Stimulated activated CD8-positive, alpha-beta memory T cell treated with anti-CD3 and anti-CD28 coated beads, Interleukin-2, amount 100 ng/mL, for 48 hours (primary cell): ENCODE results near the gene RGS3.
"Not testable (repeated sequence)": the region's sequence is repeated elsewhere in the genome, so short reads cannot be mapped to it uniquely, and the experiment has no call there.

Source experiments
- DNase-seq, 2 donors: peaks; one replicate each; pipeline ENCODE4 v3.0.0-alpha.2; 2020; ENCODE audit warnings: low read depth in 2 of 2

RGS3 gene

DNA sequence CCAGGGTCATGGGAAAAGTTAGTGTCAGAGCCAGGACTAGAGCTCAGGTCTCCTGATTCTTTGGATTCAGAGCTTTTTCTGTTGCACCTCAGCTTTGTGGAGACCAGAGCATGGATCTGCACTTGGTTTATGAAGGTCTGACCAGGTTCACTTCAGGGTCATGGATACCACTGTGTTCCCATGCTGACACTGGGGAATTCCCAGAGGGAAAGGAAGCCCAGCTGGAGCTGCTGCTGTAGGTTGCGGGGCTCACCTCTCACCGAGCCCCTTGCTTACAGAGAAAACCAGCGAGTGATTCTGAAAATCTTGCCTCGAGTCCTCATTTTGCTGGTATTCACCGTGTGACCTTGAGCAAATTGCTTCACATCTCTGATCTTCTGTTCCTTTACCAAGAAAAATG, 83.0 kb downstream of the RGS3 start:
- no peak for DNase-seq

DNA sequence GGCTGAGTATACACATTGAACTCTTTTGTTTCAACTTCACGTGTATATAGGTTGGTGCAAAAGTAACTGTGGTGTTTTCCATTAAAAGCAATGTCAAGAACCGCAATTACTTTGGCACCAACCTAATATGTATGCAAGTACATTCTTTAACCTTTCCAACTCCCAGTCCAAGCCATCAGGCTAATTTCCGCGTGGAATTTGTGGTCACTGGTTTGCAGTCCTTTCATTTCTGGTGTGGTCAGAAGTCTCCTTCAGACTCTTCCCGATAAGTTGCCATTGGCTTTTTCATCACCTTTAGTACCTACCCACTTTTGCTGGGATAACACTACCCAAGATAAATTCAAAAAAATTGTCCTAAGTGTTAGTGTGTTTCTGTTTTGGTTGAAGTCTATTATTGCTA, 84.0 kb downstream of the RGS3 start:
- no peak for DNase-seq

DNA sequence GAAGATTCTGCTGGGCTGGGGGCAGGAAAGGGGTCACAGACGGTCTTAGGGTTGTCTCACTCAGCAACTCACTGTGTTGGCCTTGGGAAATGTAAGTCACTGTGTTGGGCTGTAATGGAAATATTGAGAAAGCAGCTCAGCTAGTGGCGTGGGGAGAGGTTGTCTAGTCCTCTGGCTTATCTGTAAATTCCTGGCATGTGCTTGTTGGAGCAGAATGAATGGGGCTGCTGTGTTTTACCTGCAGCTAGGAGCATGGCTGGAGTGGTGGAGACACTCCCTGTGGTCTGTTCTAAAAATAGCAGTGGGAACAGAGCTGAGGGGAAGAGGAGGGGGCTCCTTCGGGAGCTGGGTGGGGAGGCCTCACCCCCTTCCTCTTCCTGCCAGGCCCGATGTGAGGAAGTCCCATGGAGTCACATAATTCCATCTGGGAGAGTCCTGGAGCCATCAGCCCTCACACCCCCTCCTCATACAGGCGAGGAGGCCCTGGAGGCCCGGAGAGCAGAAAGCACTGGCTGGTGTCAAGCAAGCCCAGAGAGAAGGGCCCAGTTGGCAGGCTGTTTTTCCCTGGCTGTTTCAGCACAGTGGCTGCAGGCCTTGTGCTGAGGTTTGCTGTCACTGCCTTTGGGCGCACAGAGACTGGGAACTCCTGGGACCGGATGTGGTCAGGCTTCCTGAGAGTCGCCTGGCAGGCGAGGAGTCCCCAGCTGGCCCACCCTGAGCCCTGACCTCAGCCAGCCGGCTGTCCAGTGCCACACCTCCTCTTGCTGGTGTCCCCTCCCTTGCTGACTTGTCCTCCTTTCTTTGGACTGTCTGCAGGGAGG, 84.9 kb downstream of the RGS3 start:
- no peak for DNase-seq

DNA sequence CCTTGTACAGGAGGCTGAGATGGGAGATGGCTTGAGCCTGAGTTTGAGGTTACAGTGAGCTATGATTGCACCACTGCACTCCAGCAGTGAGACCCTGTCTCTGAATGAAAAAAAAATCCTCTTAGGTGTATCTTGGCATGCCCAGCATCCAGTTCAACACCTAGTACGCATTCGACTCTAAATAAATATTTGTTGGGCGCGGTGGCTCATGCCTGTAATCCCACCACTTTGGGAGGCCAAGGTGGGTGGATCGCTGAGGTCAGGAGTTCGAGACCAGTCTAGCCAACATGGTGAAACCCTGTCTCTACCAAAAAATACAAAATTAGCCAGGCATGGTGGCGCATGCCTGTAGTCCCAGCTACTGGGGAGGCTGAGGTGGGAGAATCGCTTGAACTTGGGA, 86.4 kb downstream of the RGS3 start:
- DNase-seq, result not testable (repeated sequence)

DNA sequence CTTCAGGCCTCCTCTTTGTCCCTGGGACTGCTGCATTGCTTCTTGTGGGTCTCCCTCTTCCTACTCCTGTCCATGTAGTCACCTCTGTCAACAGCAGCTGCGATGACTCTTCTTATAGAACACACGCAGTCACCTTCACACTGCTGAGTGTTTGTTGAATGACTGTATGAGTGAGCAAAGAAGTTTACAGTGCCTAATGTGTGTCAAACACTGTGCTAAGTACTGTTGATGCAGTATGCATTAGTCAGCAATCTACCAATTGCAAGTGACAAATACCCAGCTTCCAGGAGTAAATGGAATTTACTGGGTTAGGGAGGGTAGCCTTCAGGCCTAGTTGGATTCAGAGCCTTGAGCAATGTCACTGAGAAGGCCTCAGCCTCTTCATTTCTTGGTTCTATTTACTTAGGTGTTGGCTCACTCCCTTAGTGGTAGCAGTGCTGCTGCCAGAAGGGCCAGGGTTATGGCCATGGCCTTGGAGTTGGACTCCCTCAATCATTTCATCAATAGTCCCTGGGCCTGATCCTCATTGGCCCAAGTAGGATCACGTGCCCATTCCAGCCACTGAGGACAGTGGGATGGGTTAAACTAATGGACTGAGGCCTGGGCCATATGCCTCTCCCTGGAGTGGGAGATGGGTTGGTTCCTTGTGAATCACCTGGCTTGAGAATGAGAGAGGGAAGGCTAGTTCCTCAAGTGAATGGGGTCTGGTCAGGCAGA, 93.5 kb downstream of the RGS3 start:
- DNase-seq, result no peak

DNA sequence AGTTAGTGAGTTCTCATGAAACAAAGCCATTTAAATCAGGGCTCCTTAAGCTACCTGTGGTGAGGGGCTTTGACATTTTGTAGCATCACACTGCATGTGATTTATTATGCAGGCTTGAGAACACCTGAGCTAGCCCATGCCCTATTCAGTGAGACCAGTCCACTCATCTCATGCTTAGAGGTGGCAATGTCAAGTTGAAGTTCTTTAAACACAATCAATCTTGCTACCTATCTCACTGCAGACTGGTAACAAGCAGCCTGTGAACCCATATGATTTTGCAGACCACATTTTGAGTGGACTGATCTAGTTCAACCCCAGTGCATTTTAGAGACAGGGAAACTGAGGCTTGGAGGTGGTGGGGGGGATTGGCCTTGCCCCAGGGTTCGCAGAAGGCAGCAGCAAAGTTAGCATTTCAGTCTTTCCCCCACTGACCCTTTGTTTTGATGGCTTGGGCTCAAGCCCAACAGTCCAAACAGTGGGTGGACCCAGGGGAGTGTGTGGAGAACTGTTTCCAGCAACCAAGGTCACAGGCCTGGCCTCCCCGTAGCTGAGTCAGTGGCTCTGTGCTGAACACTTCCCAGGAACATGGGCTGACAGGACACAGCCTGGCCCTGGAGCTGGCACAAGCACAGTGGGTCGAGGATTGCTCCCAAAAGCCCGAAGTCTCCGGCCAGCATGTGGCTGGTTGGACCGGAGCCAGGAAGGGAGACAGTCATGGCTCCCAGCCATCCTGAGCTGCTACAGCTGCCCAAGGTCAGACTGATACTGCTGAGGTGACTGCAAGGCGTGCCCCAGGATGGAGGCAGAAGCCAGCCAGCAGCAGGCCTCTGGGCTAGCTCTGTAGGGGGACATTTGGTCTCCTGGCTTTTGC, 95.3 kb downstream of the RGS3 start:
- no peak for DNase-seq

DNA sequence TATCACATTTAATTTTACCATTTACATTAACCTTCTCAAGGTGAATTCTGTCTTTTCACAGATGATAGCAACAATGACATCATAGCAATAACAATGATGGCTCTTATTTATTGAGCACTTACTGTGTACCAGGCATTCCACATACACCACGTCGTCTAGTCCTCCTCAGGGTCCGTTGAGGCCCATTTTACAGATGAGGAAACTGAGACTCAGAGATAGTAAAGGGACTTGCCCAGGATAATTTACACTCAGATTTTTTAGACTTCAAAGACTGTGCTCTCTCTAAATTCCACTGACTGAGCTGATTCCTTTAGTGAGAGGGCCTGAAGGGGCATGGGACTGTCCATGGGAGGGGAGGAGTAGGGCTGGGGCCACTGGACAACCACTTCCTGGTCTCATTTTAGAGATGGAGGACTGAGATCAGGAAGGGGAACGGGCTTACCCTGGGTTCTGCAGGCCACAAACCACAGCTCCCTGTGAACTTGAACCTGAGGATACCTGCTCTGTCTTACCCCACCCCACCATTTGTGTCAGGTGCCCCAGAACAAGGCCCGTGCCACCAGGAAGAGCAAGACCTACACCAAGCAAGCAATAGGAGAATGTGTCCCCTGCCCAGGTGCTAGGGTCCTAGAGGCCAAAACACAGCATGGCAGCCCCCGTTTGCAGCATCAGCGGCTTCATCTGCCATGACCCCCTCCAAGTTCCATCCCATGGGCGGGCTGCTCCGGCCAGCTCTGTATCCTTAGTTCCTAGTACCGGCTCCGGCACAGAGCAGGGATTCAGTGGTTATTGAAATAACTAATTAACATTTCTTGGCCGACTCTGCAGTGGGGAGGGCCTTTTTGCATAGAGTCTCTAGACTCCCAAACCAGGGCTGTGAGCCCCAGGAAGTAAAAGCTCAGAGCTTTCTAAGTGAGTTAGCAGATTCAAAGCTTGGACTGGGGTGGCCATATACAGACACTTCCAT, 96.6 kb downstream of the RGS3 start:
- no peak for DNase-seq

DNA sequence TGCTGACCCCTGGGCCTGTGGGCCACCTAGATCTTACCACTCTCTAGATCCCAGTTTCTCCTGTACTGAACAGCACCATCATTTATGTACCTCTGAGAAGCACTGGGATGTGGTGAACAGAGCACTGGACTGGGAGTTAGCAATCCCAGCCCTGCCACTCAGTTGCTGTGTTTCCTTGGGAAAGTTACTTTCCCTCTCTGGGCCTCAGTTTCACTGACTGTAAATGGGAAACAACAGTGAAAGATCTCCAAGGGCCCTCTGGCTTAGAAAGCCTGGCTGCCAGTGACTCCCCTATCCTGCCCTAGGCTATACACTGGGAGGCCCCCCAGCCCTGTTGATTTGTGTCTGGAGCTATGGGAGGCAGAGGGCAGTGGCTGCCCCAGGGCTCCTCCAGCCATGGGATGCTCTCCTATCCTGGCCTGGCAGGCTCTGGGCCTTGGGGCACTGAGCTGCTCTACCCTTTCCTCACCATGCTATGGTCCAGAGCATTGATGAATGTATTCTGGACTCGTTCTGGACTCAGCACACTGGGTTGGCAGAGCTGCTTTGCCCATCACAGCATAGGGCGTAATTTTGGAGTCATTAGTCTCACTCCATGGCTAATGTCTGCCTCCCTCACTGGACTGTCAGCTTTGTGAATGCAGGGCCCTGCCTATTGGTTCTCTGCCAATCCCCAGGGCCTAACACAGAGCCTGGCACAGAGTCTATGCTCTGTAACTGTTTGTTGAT, 99.3 kb downstream of the RGS3 start:
- DNase-seq, result no peak

DNA sequence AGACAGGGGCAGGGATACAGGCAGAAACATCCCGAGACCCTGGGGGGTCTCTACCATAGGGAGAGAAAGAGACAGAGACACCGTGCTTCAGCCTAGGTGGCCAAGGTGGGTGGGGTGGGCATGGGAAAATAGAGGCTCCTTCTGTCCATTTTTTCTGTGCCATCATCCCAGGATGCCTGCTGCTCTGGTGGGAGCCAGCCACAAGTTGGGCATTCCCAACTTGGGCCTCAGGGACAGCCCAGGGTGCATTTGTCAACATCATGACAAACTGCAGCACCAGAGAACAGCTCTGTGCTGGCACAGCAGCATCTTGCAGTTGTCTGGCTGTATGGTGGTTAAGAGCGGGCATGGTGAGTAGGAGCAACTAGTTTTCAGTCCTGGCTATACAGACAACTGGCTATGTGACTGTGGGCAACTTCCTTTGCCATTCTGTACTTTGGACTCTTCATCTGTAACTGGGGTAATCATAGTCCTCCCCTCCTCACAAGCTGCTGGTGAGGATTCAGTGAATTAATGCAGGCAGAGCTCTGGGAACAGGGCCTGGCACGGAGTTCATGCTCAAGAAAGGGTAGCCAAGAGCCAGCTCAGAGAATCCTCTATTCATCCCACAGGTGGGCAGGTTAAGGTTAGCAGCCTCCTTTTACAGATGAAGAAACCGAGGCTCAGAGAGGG, 100.4 kb downstream of the RGS3 start:
- no peak for DNase-seq

DNA sequence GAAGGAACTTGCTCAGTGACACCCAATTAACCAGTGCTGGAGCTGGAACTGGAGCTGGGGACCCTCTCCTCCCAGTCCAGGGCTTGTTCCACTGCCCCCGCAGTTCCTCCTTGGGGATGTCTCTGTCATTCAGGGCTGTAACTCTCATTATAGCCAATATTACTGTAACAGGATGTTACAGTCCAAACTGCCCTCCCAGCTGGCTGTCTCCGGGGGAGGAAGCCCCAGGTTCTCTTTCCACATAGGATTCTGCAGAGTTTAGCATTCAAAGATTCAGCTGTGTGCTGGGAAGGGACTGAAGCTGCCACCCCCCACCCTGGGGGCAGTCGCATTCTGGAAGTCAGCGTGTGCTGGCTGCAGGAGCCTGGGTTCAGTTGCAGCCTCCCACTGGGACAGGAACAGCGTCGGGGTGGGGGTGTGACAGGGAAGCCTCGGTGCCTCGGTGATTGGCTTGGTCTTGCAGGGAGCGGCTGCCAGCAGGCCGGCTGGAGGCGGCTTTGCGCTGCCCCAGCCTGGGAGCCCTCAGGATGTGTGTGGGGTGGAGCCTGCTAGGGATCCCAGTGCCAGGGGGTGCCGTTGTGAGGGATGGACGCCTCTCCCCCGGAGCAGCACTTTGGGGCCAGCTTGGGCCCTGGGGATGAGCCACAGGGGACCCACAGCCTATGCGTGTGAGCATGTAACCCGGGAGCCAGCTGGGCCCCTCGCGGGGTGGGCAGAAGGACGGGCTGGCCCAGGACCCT, 101.1 kb downstream of the RGS3 start:
- no peak for DNase-seq

DNA sequence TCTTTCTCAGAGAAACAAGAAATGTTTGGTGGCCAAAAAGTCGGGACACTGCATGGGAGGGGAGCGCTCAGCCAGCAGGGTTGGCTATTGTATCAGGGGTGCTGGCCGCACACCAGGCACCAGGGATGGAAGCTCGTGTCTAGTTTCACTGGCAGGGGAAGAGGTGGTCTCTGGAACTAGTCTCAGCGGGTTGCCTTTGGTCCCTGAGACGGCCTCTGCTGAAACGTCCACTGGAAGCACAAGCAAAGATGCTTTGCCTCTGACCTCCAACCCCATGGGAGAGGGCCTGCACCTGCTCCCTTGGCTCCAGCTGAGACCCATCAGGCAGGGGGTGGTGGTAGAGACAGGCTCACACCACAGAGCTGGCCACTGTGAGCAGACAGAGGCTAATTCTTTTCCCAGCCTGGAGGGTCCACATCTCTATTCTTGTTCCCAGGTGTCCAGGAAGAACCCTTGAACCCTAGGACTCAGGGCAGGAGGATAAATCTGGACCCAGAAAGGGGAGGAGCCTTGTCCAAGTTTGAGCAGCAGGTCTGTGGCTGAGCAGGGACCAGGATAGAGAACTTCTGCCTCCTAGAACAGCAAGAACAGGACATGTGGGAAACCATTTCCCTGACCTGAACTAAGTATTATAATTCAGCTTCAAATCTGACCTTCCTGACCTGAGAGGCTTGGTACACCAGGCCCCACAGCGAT, 102.6 kb downstream of the RGS3 start:
- no peak for DNase-seq

DNA sequence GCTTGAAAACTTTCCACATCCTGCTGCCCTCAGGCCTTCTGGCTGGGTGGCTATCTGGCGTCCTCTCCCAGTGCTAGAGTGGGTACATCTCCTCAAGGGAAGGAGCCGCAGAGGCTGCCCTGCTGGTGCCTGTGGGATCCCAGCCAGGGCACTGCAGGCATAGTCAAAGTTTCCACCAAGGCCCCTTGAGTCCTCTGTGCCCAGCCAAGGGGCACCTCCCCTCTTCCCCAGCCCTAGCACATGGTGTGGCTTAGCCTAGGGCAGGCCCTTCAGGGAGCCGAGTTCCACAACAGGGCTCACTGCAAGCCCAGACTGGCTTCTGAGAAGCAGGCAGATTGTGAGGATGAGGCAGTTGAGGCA, 103.2 kb downstream of the RGS3 start:
- DNase-seq, result no peak

DNA sequence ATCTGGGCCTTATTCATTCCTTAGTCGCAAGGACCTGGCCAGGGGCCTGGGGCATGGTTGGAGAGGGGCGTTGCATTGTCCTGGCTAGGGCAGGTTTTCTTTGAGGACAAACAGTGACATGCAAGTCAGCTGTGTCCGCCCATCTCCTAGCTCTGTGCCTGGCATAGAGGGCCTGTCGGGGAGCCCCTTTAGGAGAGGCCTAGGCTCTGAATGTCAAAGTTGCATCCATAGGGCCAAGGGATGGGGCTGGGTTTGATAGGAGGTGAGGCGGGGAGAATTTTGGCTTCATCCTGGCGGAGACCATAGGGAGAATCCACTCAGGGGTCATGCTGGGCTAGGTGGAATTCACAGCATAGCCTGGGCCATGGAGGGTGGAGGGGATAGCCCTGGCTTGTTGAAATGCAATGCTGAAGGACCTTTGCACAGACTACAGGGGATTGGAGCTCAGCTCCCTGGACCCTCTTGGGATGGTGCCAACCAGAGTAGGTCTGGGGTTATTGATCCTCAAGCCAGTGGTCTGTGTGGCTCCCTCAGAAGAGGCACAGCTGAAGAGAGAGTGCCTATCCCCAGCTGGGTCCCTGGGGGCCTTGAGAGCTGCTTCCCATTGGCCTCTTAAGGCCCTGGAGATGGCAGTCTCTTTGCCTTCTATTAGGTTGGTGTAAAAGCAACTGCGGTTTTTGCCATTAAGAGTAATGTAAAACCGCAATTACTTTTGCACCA, 104.0 kb downstream of the RGS3 start:
- no peak for DNase-seq

DNA sequence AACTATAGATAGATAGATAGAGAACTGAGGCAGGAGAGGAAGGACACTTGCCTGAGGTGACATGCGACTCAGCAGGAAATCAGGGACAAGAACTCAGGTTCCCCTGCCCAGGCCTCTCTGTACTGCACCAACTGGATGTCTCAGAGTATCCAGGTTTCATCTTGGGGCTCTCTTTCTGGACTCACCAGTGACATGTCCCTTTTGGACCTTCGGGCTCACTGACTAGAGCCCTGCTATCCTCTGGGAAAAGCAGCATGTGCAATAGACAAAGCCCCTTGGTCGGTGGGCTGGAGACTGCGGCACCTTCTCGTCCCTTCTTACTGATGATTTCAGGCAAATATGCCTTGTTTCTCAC, 104.5 kb downstream of the RGS3 start:
- DNase-seq, result no peak

DNA sequence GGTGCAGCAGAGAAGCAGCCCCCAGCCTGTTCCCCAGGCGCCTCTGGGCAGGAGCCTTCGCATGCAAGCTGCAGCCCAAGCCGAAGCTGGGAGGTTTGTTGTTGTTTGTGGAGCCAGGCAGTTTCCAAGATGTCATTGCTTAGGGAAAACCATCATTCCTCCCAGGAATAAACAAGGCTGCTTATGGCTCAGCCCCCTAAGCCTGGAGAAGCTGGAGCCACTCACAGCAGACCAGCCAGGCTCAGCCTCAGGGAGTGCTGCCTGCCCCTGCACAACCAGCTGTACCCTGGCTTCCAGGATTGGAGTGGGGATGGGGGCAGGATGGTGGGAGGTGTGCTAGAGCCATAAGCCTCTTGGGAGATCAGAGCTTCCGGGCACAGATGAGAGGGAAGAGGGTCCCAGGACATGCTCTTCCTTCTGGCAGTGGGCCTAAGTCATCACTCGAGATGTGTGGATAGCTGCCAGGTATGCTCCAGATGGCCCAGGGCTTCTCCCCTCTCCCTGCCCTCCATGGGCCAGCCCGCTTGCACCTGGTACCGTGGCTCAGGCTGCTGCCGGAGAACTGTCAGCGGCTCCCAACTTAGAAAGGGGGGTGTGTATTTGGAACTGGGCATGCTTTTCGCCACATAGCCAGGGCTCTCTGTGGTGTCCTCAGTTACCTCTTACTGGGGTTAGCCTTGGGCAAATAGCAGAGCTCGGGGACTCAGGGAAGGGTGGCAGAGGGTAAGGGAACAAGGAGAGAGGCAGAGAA, 105.2 kb downstream of the RGS3 start:
- no peak for DNase-seq

DNA sequence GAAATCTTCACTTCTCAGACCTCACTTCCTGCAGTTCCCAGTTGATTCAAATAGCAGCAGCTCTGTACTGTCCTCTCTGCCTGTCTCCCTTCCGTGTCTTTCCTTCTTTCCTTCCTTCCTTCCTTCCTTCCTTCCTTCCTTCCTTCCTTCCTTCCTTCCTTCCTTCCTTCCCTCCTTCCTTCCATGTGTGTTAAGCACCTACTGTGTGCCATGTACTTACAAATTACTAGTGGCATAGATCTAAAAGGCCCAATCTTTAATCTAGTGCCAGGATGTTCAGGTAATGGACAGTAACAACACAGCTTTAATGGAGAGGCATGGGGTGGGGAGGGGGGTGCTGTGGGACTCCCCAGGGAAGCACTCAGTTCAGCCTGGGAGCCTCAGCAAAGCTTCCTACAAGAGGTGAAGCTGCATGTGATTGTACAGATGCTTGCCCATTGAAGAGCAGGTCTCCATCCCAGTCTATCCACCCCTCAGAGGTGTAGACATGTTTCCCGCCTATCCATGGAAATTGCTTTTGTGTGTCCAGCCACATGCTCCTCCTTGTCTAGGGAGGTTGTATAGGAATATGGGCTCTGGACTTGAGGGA, 106.0 kb downstream of the RGS3 start:
- no peak for DNase-seq

DNA sequence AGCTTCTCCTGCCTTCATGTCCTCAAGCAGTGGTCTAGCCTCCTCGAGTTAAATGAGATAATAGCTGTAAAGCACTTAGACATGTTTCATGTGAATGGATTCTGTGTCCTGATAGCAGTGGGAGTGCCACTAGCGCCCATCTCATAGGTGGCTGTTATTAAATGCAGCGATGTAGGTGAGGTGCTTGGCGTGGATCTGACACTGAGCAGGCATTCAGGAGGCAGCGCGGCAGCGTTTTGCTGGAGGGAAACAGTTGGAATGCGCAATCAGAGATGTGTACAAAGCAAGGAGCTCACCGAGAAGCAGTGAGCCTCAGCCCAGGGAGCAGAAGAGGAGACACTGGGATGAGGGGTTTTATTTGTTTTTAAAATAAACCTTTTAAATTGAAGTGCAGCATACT, 106.6 kb downstream of the RGS3 start:
- DNase-seq, result no peak
